ENCODE results near the gene TPST2.

TPST2 gene

DNA sequence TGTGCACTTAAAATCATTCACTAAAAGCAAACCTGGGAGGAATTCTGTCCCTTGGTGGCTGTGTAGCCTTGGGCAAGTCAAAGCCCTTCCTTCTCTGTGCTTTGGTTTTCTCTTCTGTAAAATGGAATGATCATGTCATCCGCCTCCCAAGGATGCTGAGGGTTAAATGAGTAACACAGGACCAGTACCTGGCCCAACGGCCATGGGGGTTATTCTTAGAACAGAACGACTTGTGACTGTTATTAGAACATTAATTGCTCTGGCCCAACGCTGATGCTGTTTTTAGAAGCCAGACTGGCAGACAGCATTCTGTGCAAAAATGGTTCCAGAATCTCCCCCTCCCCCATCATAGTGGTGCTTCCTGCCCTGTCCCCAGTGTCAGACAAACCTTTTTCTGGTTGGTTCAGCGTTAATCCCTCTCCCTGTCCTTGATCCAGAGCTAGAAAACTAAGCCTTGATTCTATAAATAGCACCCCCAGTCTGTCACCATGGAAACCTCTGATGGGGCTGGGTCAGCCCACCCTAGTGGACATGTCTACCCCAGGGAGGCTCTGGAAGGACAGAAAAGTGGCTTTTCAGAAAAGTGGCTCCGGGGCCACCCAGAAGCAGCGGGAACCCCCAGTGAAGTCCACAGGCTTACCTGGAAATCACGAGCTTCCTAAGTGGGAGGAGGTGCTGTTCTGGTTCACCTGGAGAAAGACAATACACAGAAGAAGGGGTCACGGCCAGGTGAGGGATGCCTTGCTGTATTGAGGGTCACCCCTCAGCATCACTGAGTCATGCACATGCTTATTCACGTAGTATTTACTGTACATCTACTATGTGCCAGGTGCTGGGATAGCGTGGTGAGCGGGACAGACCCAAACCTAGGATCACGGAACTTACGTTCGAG is 62.1 kb downstream of the TPST2 start:
- DNase-seq = no peak

DNA sequence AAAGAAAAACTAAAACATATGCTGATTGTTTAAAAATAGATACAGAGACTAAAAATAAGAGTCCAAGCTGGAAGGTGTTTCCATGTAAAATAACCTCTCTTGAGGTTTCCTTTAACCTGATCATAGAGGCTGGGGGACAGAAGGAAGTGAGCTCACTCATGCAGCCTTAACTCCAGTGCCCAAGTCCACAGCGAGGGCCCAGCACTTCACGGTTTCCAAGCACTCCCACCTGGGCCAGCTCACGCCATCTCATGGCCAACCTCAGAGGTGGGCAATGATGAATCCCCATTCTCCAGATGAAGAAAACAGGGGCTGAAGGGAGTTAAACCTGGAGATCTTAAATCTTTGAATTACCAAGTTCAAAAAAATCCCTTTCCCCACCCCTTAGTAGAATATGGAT is 62.8 kb downstream of the TPST2 start:
- DNase-seq = no peak

DNA sequence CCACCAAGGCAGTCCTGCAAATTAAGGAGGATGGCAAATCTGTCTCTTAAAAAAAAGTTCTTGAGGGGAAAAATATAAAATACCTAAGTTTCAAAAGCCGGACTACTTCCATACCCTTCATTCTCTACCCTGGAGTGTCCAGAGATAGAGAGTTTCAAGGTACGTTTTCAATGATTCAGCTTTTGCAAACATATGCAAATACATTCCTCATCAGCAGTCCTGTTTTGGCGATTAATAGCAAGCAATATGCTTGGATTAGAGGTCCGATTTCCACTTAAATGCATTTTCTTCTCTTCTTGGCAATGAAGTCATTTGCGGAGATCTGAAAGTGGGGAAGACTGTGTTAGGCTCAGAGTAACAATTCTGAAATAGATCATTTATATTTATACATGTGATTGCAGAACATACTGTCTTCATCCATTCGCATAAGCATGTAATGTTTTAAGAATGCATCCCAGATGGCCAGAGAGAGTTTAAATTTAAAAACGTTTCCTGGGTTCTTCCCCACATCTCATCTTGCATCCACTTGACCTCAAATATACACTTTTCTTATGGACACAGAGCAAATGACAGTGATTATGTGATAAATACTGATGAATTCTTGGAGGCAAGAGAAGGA is 63.9 kb downstream of the TPST2 start:
- DNase-seq = no peak

DNA sequence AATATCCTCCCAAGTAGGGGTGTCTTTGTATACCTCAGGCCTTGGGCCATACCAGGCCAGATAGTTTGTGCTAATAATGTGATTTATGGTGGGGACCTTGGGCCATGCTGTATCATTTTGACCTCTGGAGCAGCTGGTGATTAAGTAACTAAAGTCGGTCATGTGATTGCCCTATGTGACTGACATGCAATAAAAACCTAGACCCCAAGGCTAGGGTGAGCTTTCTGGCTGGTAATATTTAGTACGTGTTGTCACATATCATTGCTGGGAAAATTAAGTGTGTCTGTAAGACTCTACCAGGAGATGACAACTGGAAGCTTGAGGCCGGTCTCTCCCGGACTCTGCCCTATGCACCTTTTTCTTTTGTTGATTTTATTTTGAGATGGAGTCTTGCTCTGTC is 65.1 kb downstream of the TPST2 start:
- DNase-seq = no peak

DNA sequence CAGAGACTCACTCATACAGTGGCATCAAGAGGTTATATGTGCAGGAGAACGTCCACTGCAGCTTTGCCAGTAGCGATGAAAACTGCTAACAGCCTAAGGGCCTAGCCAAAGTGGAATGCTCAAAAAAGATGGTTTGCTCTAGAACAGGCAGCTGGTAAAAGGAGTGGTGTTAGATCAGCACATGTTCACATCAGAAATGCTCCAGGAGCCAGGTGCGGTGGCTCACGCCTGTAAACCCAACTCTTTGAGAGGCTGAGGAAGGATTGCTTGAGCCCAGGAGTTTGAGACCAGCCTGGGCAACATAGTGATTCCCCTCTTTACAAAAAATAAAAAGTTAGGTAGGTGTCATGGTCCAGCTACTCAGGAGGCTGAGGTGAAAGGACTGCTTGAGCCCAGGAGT is 67.3 kb downstream of the TPST2 start:
- DNase-seq = no peak

DNA sequence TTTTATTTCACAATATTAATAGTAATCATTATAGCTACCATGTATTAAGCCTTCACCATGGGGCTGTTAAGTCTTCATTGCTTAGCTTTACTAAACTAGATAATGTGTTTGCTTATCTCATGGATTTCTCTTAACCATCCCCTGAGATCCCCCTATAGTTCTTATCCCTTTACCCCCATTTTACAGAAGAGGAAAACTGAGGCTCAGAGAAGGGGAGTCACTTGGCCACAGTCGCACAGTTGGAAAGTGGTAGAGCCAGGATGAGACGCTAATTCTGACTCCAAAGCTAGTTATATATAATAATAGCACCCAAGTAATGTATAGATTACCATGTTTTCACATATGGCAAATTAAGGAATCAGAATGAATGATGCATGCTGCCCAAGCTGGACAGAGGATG is 67.9 kb downstream of the TPST2 start:
- DNase-seq = no peak

DNA sequence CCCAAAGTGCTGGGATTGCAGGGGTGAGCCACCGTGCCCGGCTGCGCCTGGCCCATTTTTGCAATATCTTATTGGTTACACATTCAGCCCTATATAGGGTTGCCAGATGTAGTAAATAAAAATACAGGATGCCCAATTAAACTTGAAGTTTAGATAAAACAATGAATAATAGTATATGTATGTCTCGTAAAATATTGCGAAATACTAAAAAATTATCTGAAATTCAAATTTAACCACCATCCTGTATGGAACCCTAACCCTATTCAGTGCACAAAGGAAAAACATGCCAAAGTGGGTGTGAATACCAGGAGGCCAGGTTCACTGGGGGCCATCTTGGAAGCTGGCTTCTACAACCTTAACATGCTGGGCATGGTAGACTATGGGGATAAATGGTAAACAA is 72.5 kb downstream of the TPST2 start:
- no peak for DNase-seq

DNA sequence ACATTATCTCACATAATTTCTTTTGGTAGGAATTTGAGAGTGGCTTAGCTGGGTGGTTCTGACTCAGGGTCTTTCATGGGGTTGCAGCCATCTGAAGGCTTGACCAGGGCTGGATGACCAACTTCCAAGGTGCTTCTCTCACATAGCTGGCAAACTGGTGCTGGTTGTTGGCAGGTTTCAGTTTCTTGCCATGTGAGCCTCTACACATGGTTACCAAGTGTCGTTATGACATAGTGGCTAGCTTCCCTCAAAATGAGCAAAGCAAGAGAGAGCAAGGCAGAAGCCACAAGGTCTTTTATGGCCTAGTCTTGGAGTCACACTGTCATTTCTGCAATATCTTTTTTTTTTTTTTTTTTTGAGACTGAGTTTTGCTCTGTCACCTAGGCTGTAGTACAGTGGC is 73.4 kb downstream of the TPST2 start:
- no peak for DNase-seq

DNA sequence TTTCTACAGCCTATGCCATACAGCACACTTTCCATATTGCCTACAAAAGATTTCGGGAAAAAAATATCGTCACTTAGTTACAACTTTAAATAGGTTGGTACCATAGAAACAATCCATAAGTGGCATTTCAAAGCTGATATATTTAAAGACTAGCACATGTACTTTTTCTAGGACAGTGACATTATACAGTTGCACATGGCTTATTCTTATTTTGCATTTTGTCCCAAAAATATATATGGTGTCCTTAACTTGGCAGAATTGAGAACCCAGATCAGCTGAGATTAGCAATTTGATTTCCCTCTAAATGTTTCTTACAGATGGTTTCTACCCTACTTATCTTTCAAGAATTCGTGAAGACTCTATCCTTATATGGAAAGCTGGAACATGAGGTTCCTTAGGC is 74.0 kb downstream of the TPST2 start:
- no peak for DNase-seq

DNA sequence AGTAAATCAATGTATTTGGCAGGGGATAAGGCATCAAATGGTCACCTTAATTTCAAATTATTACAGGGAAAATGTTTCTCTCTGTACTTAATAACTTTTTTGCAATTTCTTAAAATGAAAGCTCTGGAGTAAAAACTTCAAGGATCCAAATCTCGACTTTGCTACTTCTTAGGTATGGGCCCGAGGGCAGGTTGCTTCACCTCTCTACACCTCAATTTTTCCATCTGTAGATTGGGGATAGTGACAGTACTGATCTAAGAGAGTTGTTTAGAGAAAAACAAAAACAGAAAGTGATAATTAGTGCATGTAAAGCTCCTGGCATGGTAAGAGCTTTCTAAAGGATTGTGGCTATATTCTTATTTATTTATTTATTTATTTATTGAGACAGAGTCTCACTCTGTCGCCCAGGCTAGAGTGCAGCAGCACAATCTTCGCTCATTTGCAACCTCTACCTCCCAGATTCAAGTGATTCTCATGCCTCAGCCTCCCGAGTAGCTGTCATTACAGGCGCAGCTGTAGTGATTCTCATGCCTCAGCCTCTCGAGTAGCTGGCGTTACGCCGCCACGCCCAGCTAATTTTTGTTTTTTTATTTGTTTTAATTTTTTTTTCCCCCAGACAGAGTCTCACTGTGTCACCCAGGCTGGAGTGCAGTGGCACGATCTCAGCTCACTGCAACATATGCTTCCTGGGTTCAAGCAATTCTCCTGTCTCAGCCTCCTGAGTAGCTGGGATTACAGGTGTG is 75.3 kb downstream of the TPST2 start:
- DNase-seq = no peak

DNA sequence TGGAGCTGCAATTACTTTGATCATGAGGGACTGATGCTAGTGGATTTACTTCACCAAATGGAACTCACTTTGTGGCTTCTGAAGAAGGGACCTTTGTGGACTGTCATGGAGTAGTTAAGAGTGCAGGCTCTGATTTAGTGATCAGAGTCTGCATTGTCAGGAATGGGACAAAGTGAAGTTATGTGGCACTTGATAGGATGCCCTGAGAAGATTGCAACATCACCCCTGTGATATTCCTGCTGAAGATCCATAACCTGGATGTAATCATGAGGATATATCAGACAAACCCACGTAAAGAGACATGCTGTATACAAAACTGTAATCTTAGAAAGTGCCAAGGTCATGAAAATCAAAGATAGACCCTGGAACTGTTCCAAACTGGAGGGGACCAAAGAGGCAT is 76.1 kb downstream of the TPST2 start:
- DNase-seq = no peak

DNA sequence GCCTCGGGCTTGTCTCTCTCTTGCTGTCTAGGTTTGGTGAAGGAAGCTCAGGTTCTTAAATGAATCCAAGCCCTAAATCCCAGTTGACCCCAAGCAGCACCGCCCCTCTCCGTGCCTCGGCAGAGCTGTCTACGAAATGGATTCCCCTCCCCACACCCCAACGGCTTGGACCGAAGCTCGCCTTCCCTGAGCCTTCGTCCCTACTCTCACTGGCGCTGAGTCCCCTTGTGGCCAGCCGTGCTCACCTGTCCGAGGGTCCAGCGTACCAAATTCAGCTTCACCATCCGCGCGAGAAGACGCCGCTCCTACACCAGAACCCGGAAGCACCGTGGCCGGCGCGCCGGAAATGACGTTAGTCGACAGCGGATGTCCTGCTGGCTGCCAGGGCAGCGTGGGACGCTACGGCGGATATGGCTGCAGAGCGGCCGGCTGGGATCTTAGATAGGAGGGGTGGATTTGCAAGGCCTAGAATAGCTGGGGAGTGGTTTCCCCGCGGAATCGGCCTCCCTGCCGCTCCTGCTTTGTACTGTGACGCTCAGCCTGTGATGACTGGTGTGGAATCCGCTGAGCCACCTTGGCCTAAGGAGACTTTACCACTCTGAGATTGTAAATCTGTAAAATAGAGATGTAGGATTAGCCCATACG is 77.7 kb downstream of the TPST2 start, which contains the start of gene TFIP11:
TFIP11 (minus strand) TSS at position 325 of the 645 bp plus-strand sequence. CDS start 2,201 bp downstream, outside the sequence.
- peak; percentile 97 for DNase-seq

DNA sequence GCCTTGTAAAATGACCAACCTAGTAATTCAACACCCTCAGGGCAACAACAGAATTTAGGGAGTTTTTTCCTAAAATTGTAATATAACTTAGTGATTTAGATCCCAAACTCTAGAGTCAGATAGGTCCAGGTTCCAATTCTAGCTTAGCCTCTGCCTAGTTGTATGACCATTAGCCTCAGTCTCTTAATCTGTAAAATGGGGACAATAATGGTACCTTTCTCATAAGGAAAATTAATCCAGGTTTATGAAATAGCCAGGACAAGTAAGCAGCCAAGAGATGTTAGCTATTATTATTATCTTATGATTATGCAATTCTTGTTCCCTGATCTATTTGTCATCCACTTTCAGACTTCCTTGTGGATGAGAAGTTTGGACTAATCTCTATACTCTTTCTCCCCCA is 81.8 kb downstream of the TPST2 start:
- no peak for DNase-seq

DNA sequence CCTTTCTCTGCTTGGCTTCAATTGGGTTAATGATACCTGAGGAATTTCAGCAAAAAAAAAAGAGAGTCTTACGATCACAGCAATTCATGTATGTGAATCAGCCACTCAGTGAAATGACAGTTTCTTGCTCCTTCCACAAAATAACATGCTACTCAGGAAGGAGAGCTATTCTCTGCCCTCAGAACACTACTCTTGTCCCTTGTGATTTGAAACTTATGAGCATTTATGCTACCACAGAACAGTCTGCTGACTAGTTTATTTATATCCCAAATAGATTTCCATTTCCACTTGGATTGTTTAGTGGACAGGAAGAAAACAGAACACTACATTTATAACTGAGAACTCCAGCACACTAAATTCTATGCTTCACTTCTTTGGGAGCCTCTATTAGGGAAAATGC is 86.2 kb downstream of the TPST2 start:
- DNase-seq = no peak

DNA sequence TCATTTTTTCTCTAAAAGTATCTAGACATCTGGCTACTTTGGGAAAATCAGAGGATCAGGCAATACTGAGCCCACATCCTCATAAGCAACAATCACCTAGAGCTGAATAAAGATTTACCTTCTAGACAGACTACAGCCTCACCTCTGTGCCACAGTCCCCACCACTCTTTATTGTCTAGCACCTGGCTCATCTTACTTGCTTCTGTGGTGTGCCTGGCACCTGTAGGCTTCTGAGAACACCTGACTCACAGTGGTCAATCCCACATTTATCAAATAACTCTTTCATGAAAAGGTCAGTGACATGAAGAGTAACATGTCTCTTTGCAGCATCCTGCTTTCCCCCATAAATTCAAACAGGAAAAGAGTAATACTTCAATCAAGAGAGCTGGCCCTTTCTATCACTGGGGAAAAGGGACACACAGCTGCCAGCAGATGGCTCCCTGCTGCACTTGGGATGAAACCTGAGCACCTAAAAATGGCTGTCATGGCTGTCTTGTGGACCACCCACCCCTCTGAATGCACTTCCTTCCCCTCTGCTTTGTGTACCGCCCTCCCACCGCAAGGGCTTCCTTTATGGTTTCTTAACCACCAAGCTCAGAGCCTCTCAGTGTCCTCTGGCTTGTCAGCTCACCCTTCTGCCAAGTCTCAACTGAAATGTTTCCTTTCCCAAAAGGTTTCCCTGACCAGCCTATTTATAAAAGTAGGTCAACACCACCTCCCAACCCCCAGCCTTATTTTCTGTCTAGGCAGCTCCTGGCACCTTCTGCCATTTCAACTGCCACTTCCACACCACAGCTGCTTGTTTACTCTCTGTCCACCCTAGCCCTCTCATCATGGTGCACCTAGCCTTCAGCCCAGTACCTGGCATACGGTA is 87.0 kb downstream of the TPST2 start:
- DNase-seq = peak; percentile 54

DNA sequence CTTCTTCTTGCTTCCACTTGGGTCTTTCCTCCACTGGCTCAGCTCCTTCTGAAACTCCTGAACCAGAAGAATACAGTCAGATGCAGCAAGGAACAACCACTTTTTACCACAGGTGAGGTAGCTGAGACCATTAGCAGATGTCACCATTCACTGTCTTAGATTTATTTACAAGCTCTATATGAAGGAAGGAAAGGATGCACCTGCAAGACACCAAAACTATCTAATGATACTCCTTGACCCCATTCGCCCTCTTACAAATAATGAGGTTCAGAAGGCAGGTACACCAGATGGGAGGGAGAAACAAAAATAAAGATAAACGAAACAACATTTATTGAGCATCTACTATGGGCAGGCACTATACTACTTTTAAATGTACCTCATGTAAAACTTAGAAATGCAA is 87.9 kb downstream of the TPST2 start:
- DNase-seq = no peak

DNA sequence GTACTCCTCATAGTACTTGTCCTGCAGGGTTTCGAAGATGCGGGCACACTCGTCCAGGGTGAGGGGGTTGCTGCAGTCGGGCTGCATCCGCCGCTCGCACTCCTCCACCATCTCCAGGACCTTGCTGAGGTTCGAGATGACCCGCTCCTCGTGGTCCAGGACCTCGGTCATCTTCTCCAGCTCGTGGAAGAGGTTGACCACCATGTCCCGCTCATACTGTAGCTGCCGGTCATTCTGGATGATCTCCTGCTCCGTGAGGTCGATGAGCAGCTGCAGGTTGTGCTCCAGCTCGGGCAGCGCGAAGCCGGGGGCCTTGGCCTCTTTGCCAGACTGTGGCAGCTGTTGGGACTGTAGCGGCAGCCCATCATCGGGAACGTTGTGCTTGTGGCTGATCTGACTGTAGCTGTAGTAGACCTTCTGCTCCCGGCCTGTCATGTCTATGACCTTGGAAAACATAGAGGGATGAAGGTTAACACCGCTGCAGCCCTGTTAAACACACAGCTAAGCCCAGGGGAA is 90.7 kb downstream of the TPST2 start:
- DNase-seq = no peak

DNA sequence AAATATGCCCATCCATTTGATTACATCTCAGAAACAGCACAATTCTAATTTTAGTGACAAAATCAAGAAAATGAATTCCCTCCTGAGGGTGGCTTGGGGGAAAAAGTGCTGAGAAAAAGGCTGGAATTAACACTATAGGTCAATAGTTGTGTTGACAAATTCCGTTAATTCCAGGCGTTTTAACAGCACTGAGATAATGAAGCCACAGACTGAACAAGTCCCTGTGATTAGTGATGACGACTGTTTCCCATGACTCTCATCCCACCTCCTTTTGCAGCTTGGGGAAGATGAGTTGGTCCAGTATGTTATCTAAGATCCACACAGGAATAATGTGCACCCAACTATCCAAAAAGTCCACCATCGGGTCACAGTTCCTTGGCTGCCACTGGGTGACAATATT is 93.5 kb downstream of the TPST2 start:
- no peak for DNase-seq

DNA sequence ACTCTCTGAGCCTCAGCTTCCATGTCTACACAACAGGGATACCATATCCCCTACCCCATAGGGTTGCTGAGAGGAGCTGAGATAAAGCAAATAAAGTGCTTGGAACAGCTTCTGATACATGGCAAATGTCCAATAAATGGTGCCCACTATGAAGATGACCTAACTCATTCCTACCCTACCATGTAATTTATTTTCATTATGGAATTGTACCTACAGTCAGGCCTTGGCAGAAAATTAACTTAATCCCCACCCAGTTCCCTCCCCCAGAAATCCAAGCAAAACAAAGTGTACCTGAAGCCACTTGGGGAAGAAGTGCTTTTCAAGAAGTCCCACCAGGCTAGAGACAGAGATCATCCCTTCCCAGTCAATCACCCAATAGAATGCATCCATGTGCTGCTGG is 95.4 kb downstream of the TPST2 start:
- no peak for DNase-seq

DNA sequence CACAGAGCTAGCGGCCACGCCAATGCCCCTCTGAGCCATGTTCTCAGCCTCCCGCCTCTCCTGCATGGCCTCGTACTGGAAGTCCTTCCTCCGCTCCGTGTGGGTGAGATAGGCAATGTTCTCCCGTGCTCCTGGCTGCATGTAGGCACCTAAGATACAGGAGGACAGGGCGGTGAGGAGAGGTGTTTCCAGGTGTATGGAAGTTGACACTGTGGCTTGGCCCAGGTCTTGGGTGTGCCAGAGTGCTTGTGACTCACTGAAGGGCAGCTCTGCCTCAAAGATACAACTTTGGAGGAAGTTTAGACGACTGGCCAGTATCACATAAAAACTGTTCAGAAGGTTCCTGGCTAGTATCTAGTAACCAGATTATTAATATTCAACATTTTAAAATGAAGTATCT is 97.7 kb downstream of the TPST2 start:
- DNase-seq = no peak

DNA sequence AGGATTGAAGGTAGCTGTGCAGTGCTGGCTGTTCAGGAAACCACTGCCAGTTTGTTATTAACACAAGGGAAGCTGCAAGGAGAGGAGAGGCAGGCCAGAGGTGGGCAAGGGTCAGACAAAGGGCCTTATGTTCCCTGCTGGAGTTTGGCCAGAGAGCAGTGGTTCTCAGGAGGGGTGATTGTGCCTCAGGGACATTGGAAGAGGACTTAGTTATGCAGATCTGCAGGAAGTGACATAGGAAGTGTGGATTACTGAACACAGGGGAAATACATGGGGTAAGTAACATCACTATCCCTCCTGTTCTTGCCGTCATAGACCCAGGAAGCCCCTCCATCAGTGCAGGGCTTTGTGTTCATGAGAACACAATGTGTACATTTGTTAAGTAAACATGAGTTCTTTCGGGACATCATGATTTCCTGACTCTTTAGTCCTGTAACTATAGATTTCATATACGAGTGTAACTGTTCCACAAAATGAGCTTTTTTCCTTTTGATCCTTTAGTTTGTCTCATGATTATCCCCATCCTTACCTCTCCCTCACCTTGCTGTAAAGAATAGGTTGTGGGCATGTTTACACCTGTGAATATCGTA is 100.4 kb downstream of the TPST2 start:
- no peak for DNase-seq

DNA sequence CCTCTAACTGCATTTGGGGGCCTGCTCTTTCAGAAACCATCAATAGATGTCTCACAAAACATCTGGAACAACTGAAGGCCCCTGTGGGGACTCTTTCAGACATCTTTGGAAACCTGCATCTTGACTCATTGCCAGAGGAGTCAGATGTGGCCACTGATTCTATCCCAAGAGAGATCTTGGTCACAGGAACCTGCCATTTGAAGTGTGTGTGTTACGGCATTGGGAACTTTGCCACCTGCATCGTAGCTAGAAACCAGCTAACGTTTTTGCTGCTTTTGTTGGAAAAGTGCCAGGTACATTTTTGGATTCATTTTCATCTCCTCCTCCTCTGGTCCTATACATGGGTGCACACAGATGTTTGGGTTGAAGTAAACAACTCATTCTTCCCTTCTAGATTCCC is 101.9 kb downstream of the TPST2 start:
- no peak for DNase-seq
